Cardiac fibroblast (primary cell): ENCODE data around the gene RYR3.
"Not testable (repeated sequence)": the region's sequence is repeated elsewhere in the genome, so short reads cannot be mapped to it uniquely, and the experiment has no call there.

Source experiments
- DNase-seq, 2 donors: peaks; one replicate each; pipeline versions ENCODE4 v3.0.0 to v3.0.0-alpha.2; 2010; ENCODE audit warnings: low read depth in 2 of 2
- H3K4me3 ChIP-seq, 2 donors: replicated peaks in 1 of 2; 1 replicate in 1 of 2; 2 replicates in 1 of 2; pipeline ENCODE4 v1.5.1; 2011; ENCODE audit warnings: low read depth in 2 of 2, low read length in 2 of 2, mild to moderate bottlenecking in 2 of 2, moderate library complexity in 1 of 2
- TF ChIP-seq, protein P1 (sequence below): IDR thresholded peaks from one replicate; pipeline ENCODE4 v1.5.1; 2011; ENCODE audit warnings: low read depth, mild to moderate bottlenecking, low read length, inconsistent platforms

Gene RYR3

DNA sequence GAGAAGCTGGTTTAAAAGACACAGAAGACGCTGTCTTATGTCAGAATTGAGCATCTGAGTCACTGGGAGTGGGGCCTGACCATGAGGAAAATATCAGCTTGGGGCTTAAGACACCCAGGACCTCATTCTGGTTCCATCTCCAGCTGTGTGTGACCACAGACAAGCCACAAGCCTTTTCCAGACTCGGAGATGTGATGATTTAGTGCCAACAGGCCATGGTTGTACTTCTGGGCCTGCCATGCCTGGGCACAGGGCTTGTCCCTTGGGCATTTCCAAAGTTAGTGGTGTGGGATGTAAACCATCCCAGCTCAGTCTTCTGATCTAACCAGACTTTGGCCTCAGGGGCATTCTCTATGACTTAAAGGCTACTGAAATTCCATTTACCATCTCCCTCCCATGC, 269.8 kb downstream of the RYR3 start:
- DNase-seq: peak in 1 of 2 donors; percentile 5
- H3K4me3 ChIP-seq: no peak overlapping the region
- TF ChIP-seq, protein P1, sequence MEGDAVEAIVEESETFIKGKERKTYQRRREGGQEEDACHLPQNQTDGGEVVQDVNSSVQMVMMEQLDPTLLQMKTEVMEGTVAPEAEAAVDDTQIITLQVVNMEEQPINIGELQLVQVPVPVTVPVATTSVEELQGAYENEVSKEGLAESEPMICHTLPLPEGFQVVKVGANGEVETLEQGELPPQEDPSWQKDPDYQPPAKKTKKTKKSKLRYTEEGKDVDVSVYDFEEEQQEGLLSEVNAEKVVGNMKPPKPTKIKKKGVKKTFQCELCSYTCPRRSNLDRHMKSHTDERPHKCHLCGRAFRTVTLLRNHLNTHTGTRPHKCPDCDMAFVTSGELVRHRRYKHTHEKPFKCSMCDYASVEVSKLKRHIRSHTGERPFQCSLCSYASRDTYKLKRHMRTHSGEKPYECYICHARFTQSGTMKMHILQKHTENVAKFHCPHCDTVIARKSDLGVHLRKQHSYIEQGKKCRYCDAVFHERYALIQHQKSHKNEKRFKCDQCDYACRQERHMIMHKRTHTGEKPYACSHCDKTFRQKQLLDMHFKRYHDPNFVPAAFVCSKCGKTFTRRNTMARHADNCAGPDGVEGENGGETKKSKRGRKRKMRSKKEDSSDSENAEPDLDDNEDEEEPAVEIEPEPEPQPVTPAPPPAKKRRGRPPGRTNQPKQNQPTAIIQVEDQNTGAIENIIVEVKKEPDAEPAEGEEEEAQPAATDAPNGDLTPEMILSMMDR: no peak

DNA sequence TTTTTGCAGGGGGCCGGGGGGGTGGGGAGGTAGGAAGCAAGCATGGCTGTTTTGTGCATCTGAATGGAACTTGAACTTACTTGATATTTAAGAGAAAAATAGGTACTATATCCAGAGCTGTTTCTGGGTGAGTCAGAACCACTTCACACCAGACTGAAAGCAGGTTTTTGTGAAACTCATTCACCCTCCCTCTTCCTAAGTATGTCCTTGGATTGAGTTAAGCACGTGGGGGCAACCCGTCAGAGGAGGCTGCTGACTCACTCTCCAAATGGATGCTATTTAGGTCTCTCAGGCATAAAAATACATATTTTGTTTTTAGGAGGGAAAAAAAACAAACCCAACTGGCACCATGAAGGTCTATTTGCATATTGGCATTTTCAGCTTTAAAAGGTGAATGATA, 270.3 kb downstream of the RYR3 start:
- DNase-seq: peak; percentile 46 to 64
- TF ChIP-seq, protein P1: no peak
- no peak overlapping the region for H3K4me3 ChIP-seq

DNA sequence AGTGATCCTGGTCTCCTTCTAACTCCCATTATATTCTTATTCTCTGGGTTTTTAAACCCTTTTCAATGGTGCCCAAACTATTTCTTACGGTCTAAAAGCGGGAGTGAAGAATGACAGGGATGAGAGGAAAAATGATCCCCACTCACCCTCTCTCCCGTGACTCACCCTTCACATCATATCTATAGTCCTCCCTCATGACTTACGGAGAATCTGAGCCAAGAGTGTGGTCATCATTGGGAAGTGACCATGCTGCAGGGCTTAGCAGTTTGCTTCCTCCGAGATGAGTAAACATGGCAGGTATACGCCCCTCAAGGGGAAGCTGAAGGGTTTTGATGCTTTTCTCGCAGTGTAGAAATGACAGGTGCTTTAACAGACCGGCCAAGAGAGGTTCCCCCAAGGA, 274.0 kb downstream of the RYR3 start:
- peak; percentile 39 to 56 for DNase-seq
- TF ChIP-seq, protein P1: no peak
- H3K4me3 ChIP-seq: no peak overlapping the region

DNA sequence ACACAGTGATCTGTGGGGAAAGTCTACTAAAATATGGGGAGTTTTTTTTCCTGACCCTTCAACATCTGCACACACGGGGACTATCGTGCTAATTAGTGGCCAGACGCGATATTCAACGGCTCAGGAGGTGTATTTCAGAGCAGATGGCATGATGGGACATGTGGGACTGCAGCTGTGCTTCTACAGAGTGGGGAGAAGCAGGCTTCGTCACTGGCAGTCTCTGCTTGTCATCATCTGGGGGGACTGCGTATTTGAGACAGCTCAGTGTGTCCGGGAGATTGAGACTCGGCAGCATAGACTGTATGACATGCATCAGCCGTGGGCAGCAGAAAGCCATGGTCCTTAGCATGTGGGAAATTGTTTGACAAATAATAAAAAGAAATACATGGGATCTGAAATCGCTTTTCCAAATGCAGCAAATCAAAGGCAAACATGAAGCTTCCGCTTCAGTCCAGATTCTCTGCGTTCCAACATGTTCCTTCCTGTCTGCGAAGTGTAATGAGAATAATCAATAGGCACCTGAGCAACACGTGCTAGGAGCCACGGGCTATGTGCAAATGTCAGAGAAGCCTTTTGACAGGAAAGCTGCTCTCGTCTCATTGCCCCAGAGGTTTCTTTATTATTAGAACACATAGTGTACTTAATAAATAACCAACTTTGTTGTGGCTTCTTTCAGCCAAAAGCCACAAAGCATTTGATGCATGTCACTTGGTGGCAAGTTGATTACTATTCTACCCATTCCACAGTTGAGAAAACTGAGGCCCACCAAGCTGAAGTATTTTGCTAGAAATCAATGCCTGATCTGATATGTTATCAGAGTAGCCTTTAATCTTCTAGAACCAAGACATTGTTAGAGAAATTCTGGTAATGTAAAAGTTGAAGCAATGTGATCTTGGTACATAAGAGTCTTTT, 276.3 kb downstream of the RYR3 start:
- H3K4me3 ChIP-seq: no peak overlapping the region
- no peak for DNase-seq
- TF ChIP-seq, protein P1: no peak

DNA sequence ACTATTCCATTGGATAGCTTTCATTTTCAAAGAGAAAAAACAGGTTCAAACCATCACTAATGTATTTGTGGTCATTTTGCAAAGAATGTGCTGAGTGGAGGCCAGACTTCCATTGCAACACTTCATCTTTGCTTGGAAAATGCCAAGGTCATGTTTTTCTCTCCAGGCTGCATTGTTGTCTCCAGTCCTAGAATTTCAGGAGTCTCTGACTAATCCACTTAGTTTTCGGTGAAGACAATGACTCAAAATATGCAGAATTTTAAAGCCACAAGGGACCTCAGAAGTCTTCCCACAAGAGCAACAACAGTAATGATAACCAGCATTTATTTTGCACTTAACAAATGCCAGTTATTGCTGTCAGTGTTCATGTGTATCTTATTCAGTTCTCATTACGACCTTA, 277.0 kb downstream of the RYR3 start:
- DNase-seq: peak in 1 of 2 donors; percentile 77

DNA sequence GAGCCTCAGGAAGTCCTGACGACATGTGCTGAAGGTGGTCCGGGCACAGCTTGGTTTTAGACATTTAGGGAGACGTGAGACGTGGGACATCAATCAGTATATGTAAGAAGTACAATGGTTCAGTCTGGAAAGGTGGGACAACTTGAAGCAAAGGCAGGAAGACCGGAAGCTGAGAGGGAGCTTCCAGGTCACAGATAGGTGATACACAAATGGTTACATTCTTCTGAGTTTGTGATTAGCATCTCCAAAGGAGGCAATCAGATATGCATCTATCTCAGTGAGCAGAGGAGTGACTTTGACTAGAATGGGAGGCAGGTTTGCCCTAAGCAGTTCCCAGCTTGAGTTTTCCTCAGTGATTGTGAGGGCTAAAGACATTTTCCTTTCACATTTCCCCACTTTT, 282.1 kb downstream of the RYR3 start:
- TF ChIP-seq, protein P1: no peak

More for the DNA sequence above, 277.0 kb downstream of the RYR3 start:
- TF ChIP-seq, protein P1: no peak
- H3K4me3 ChIP-seq: no peak overlapping the region

DNA sequence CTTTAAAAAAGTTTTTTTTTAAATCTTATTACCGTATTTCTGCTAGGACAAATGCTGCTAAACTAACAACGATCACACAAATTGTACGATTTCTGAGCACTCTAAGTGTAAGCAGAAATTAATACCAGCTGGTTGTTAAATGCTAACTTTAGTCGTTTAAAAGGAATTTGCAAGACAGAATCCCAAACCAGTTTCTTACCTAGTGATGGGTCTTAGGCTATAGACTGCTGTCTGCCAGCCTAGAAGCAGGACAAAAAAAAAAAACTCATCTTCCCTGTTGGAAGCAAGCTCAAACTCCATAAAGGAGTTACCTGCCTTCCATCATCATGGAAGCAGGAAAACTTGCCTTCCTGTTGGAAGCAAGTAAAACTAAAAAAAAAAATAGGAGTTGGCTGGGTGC, 287.6 kb downstream of the RYR3 start:
- not testable (repeated sequence) for DNase-seq

More for the DNA sequence above, 282.1 kb downstream of the RYR3 start:
- no peak for DNase-seq
- no peak overlapping the region for H3K4me3 ChIP-seq

More for the DNA sequence above, 287.6 kb downstream of the RYR3 start:
- not testable (repeated sequence) for H3K4me3 ChIP-seq
